Measurements from ENCODE around the gene KCTD6.

DNA sequence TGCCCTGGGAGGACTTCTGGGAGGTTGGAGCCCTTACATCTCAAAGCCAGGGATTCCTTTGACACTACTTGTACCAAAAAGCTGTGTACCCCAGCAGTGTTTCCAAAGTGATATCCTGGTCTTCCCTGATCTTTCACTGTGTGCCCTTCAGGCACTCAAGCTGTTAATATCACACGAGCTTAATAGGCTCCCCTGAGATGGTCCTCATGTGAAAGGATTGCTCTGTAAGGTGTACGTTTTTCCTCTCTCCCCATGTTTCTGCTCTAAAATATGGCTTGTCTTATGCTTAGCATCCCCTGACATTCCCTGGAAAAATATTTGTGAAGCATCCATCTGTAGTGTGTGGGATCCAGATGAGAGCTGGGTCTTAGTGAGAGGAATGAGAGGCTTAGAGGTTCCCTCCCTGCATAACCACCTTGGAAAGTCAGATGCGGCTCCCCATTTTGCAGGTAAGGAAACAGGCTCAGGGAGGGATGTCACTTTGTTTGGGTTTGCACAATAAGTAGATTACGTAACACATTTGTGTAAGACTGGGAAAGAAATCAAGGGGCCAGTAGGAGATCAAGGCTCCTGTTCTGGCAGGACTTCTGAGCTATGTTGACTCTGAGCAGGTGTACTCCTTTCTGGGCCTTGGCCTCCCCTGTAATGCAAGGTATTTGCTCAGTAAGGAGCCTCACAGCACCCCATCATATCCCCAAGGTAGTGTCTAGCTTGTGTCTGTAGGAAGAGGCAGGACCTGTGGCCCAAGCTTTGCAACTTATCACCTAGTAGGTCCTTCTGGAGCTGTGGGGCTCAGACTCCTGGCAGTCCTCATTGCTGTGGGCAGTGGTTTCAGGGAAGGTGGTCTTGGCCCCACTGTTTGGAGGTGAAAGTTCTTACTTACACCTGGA lies 45.8 kb downstream of the KCTD6 start:
- no peak for TF ChIP-seq CTCF (IDR thresholded peaks at IDR 0.05)
- TF ChIP-seq POLR2A (IDR thresholded peaks at IDR 0.05), result no peak
